Thoracic aorta (tissue), 2 donors: ENCODE data around the gene INPP1. TPM values are rescaled to one million over a fixed set of nuclear protein-coding genes. Genes with fewer than 3 reads are reported as not detected.
"Not testable (repeated sequence)": the region's sequence is repeated elsewhere in the genome, so short reads cannot be mapped to it uniquely, and the experiment has no call there.

Experiments used
- ATAC-seq: fragments of 150-250 bp; one replicate; pipeline ENCODE4 v1.8.0; 2017; ENCODE audit warnings: low read depth; ENCODE audit not compliant: insufficient number of reproducible peaks, low FRiP score
- DNase-seq: peaks from one replicate; pipeline ENCODE4 v3.0.0-alpha.2; 2020; ENCODE audit warnings: low spot score
- H3K27ac ChIP-seq, 2 donors: fragments of 200-600 bp; sonication (generic); 1 replicate in 1 of 2; 2 replicates in 1 of 2; pipeline ENCODE4 v1.5.1; 2016; ENCODE audit warnings: mild to moderate bottlenecking in 2 of 2, moderate library complexity in 2 of 2
- H3K27me3 ChIP-seq: fragments of 200-600 bp; sonication (generic); replicated peaks from 2 replicates; pipeline ENCODE4 v1.6.0; 2016; ENCODE audit warnings: mild to moderate bottlenecking; ENCODE audit not compliant: insufficient read depth
- H3K36me3 ChIP-seq: fragments of 200-600 bp; sonication (generic); one replicate; pipeline ENCODE4 v1.5.1; 2016
- H3K4me1 ChIP-seq, 2 donors: fragments of 200-600 bp; sonication (generic); 1 replicate in 1 of 2; 2 replicates in 1 of 2; pipeline versions ENCODE4 v1.5.1 to v1.6.0; 2016; ENCODE audit warnings: low read depth in 2 of 2, mild to moderate bottlenecking in 1 of 2; ENCODE audit not compliant: control insufficient read depth in 1 of 2
- H3K4me3 ChIP-seq: fragments of 200-600 bp; sonication (generic); 2 replicates; pipeline ENCODE4 v1.5.1; 2016; ENCODE audit warnings: mild to moderate bottlenecking
- H3K9me3 ChIP-seq: fragments of 200-600 bp; sonication (generic); 2 replicates; pipeline ENCODE4 v1.5.1; 2016
- CTCF ChIP-seq: fragments of 200-600 bp; sonication (generic); IDR thresholded peaks from one replicate; pipeline ENCODE4 v1.5.1; 2019; ENCODE audit warnings: antibody characterized with exemption
- total RNA-seq, 2 donors: library from RNA; depleted of rRNA; stranded (reverse); fragments of >200 nt; gene quantifications; one replicate each; pipeline versions ENCODE4 v1.1.0 to v1.2.3, GENCODE V29; 2016

The INPP1 gene
- total RNA-seq, 2 donors from 2014 or later, result 13.0 to 36.6 TPM

- H3K9me3 ChIP-seq, result no peaks in the 10 kb centered on the region
- peaks cover 0 to 4% of the 10 kb centered on the region in 2 donors for H3K4me1 ChIP-seq
- no peaks in the 10 kb centered on the region for H3K27me3 ChIP-seq
- no peak for TF ChIP-seq CTCF
- H3K27ac ChIP-seq, result no peak overlapping the region
- DNase-seq (no peak), ATAC-seq (no peak)
- peaks cover 11% of the 10 kb centered on the region for H3K36me3 ChIP-seq
- H3K4me3 ChIP-seq, result no peak overlapping the region
Observed at GRCh38 chr2:190304404-190304803, 39.0 kb upstream of the INPP1 start.

DNA sequence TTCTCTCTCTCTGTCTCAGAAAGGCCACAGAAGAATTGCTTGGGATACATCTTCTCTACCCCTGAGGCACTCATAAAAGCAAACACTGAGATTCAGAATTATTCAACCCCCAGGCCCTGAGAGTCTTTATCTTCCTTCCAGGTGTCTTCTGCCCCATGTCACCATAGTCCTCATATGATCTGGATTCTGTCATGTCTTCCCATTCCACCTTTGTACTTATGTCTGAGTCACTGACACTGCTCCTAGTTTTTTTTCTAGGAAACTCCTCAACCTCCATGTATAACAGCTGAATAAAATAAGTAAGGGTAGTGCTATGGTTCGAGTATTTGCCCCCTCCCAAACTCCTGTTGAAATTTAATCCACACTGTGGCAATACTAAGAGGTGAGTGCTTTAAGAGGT is 35.4 kb upstream of the INPP1 start:
- no peak for ATAC-seq
- no peak for TF ChIP-seq CTCF
- DNase-seq, result no peak

DNA sequence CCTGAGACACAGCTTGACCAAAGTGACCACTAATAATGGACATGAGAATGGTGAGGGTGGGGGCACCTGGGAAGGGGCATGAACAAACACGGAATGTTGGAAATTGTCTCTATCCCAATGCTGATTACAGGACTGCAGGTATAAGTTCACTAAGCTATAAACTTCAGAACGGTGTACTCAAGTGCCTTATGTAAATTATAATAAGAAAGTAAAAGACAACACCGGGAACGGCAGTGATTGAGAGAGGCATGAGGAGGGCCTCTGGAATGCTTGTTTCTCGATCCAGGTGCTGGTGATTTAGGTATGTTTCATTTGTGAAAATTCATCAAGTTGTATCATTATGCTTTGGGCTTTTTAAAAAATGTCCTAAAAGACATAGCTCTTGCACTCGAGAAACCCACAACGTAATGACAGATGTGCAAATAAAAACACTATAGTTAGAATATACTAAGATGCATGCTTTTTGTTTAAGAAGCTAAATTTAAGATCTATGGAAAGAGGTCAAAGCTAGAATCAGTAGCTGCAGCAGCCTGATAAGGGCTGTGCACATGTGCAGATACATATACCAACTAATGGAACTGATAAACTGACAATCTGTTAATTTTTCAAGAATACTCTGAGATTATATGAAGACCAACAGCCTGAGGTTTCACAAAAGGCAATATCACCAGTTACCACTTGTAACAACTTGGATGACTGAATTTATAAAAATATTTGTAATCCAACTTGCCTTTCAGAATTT is 31.3 kb upstream of the INPP1 start:
- H3K9me3 ChIP-seq, result no peaks in the 10 kb centered on the region
- DNase-seq (no peak), ATAC-seq (no peak)
- H3K27me3 ChIP-seq, result no peaks in the 10 kb centered on the region
- no peak overlapping the region for H3K4me3 ChIP-seq
- peaks cover 14 to 41% of the 10 kb centered on the region in 2 donors for H3K4me1 ChIP-seq
- no peak for TF ChIP-seq CTCF
- no peak overlapping the region for H3K27ac ChIP-seq
- H3K36me3 ChIP-seq, result peaks cover 8% of the 10 kb centered on the region

More for the DNA sequence above, 35.4 kb upstream of the INPP1 start:
- Histone ChIP-seq H3K4me3 (no peak overlapping the region), H3K27me3 (no peaks in the 10 kb centered on the region), H3K4me1 (peaks cover 0 to 10% of the 10 kb centered on the region in 2 donors), H3K27ac (no peak overlapping the region), H3K36me3 (peaks cover 8% of the 10 kb centered on the region), H3K9me3 (no peaks in the 10 kb centered on the region)

DNA sequence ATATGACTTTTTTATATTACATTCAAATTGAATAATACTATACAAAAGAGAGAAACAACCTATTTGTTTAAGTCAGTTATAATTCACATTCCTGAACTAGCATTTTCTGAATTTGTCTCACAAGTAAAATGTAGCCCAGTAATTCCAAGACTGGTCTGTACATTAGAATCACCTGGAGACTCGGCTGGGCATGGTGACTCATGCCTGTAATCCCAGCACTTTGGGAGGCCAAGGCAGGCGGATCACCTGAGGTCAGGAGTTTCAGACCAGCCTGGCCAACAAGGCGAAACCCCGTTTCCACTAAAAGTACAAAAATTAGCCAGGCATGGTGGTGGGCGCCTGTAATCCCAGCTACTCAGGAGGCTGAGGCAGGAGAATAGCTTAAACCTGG is 30.8 kb upstream of the INPP1 start:
- not testable (repeated sequence) for H3K9me3 ChIP-seq, ATAC-seq, H3K36me3 ChIP-seq, H3K27ac ChIP-seq, H3K4me3 ChIP-seq, H3K27me3 ChIP-seq, DNase-seq
- H3K4me1 ChIP-seq, result peaks cover 19 to 46% of the 10 kb centered on the region in 2 donors

DNA sequence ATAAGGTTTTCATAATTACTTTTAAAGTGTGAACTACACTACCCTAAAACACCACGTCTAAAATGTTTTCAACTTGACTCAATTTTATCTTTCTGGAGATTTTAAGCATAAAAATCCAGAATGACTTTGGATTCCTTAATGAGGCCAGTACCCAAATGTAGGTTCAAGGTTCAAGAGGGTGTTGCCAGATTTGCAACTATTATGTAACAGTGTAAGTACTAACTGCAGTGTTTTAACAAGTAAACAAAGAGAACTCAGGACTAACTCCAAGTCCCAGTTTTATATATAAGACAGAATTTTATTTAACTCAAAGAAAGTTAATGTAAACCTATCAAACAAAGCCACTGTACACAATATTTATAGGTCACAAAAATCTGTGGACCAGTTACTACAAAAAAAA is 29.5 kb upstream of the INPP1 start:
- Histone ChIP-seq H3K27ac (no peak overlapping the region), H3K9me3 (no peaks in the 10 kb centered on the region), H3K4me3 (no peak overlapping the region), H3K36me3 (peaks cover 8% of the 10 kb centered on the region), H3K4me1 (peaks cover 19 to 56% of the 10 kb centered on the region in 2 donors), H3K27me3 (no peaks in the 10 kb centered on the region)
- DNase-seq, result no peak
- no peak for ATAC-seq
- TF ChIP-seq CTCF, result no peak

DNA sequence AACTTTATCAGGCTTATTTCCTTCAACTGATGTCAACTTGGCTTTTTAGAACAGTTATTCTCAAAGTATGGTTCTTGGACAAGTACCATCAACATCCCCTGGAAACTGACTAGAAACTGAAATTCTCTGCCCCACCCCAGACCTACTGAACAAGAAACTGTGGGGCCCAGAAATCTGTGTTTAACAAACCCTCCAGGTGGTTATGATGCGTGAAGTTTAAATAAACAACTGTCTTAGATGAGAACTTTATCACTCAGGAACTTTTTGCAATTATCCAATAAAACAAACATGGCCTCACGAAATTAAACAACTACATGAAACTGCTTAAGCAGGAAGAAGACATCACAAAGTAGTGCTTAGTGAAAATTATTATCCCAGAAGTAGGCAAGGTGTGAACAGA is 28.1 kb upstream of the INPP1 start:
- H3K4me1 ChIP-seq, result peaks cover 19 to 52% of the 10 kb centered on the region in 2 donors

More for the DNA sequence above, 28.1 kb upstream of the INPP1 start:
- Histone ChIP-seq H3K36me3 (no peaks in the 10 kb centered on the region), H3K27ac (peak overlapping the region; percentile 70 to 75), H3K4me3 (peak overlapping the region; percentile 44), H3K9me3 (no peaks in the 10 kb centered on the region), H3K27me3 (no peaks in the 10 kb centered on the region)
- TF ChIP-seq CTCF, result no peak
- ATAC-seq (no peak), DNase-seq (no peak)
